PC-9 (cell line): ENCODE data around the gene IRF9. TPM values are rescaled to one million over a fixed set of nuclear protein-coding genes. Genes with fewer than 3 reads are reported as not detected.

Experiments used
- BruUV-seq: library from RNA; stranded (reverse); fragments of 400-500 nt; replicated peaks from 2 replicates; lab custom pipeline; 2021; lab: Mats Ljungman, UMichigan
- CTCF ChIA-PET: fragments of 300-600 bp; sonication (Branson Sonifier 250); formaldehyde crosslinking; loops from one replicate; lab custom pipeline; 2022; ENCODE audit warnings: antibody characterized with exemption; lab: Charles Lee
- POLR2A ChIA-PET: fragments of 300-600 bp; sonication (Branson Sonifier 250); formaldehyde crosslinking; loops from one replicate; lab custom pipeline; 2022; ENCODE audit warnings: antibody characterized with exemption; ENCODE audit not compliant: unreplicated experiment; lab: Charles Lee
- DNase-seq, 2 experiments: peaks; one replicate each; pipeline versions ENCODE4 v3.0.0 to v3.0.0-alpha.2; 2015 to 2022; ENCODE audit warnings: mixed read lengths in 1 of 2
- H2AFZ ChIP-seq: fragments of 200-600 bp; sonication (generic); 2 replicates; pipeline ENCODE4 v1.8.1; 2017; ENCODE audit warnings: antibody characterized with exemption
- H3F3A ChIP-seq: fragments of 200-600 bp; sonication (generic); 2 replicates; pipeline ENCODE4 v1.8.1; 2017; ENCODE audit warnings: antibody characterized with exemption, mild to moderate bottlenecking, low read depth; ENCODE audit not compliant: insufficient read depth
- H3K27ac ChIP-seq: fragments of 200-600 bp; sonication (generic); 2 replicates; pipeline ENCODE4 v1.6.1; 2016; ENCODE audit warnings: mixed run types
- H3K27me3 ChIP-seq: fragments of 200-600 bp; sonication (generic); 2 replicates; pipeline ENCODE4 v1.6.1; 2016; ENCODE audit warnings: low read depth, mixed run types; ENCODE audit not compliant: insufficient read depth
- H3K36me3 ChIP-seq: fragments of 200-600 bp; sonication (generic); 2 replicates; pipeline ENCODE4 v1.6.1; 2016; ENCODE audit warnings: low read depth, mixed run types
- H3K4me1 ChIP-seq: fragments of 200-600 bp; sonication (generic); replicated peaks from 2 replicates; pipeline ENCODE4 v1.6.1; 2016; ENCODE audit warnings: mixed run types; ENCODE audit not compliant: insufficient read depth
- H3K4me2 ChIP-seq: fragments of 200-600 bp; sonication (generic); 2 replicates; pipeline ENCODE4 v1.6.1; 2017; ENCODE audit warnings: mixed run types
- H3K4me3 ChIP-seq: fragments of 200-600 bp; sonication (generic); 2 replicates; pipeline ENCODE4 v1.6.1; 2016; ENCODE audit warnings: mixed run types
- H3K79me2 ChIP-seq: fragments of 200-600 bp; sonication (generic); 2 replicates; pipeline ENCODE4 v1.6.1; 2017; ENCODE audit warnings: low read depth, mixed run types
- H3K9me2 ChIP-seq: fragments of 200-600 bp; sonication (generic); 2 replicates; pipeline ENCODE4 v1.8.1; 2017; ENCODE audit warnings: mild to moderate bottlenecking; ENCODE audit not compliant: insufficient read depth
- H3K9me3 ChIP-seq: fragments of 200-600 bp; sonication (generic); 2 replicates; pipeline ENCODE4 v1.8.1; 2016; ENCODE audit warnings: low read depth; ENCODE audit not compliant: insufficient read depth
- H4K20me1 ChIP-seq: fragments of 200-600 bp; sonication (generic); 2 replicates; pipeline ENCODE4 v1.8.1; 2017; ENCODE audit not compliant: insufficient read depth
- EZH2 ChIP-seq: fragments of 200-600 bp; sonication (generic); IDR thresholded peaks from 2 replicates; pipeline ENCODE4 v1.8.0; 2017; ENCODE audit warnings: antibody characterized with exemption, low read depth
- intact Hi-C: fragments of 100-400 bp; cut with micrococcal nuclease; formaldehyde crosslinking; loops from one replicate; pipeline ENCODE4 v1.10.0; 2022; ENCODE audit not compliant: unreplicated experiment
- total RNA-seq: library from RNA; stranded (reverse); gene quantifications from 2 replicates; pipeline ENCODE4 v1.2.3, GENCODE V29; 2021
- TF ChIP-seq, protein P1 (sequence below): fragments of 200-600 bp; sonication (generic); conservative IDR thresholded peaks from 2 replicates; pipeline ENCODE4 v1.6.1; 2017; ENCODE audit warnings: mixed run types, antibody characterized with exemption, mild to moderate bottlenecking, moderate library complexity

The IRF9 gene
- total RNA-seq, 1 experiment from 2014 or later, result 21.4 TPM

DNA sequence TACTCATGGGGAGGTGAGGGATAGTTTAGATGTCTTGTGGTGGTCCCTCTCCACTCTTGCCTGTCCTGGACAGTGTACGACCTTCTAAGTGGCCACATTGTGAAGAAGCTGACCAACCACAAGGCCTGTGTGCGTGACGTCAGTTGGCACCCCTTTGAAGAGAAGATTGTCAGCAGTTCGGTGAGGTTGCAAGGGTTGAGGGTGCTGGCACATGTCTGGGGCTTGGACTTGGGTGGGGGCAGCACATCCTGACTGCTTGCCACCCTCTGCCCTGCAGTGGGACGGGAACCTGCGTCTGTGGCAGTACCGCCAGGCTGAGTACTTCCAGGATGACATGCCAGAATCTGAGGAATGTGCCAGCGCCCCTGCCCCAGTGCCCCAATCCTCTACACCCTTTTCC is 38.2 kb upstream of the IRF9 start:
- no peak overlapping the region for H3K4me3 ChIP-seq
- CTCF ChIA-PET, result no interaction called here
- no peak for DNase-seq

GRCh38 chr14:24123424-24124417 is 37.3 kb upstream of the IRF9 start:
- Histone ChIP-seq H3K79me2 (no peaks in the 10 kb centered on the region), H3K9me2 (no peaks in the 10 kb centered on the region), H3K27ac (no peak overlapping the region), H3K4me2 (no peak overlapping the region), H2AFZ (no peak overlapping the region), H3K4me3 (no peak overlapping the region), H3K4me1 (no peaks in the 10 kb centered on the region), H3K27me3 (no peaks in the 10 kb centered on the region), H3K9me3 (no peaks in the 10 kb centered on the region), H3F3A (no peaks in the 10 kb centered on the region), H4K20me1 (no peaks in the 10 kb centered on the region), H3K36me3 (no peaks in the 10 kb centered on the region)
- TF ChIP-seq EZH2, result no peak
- TF ChIP-seq, protein P1, sequence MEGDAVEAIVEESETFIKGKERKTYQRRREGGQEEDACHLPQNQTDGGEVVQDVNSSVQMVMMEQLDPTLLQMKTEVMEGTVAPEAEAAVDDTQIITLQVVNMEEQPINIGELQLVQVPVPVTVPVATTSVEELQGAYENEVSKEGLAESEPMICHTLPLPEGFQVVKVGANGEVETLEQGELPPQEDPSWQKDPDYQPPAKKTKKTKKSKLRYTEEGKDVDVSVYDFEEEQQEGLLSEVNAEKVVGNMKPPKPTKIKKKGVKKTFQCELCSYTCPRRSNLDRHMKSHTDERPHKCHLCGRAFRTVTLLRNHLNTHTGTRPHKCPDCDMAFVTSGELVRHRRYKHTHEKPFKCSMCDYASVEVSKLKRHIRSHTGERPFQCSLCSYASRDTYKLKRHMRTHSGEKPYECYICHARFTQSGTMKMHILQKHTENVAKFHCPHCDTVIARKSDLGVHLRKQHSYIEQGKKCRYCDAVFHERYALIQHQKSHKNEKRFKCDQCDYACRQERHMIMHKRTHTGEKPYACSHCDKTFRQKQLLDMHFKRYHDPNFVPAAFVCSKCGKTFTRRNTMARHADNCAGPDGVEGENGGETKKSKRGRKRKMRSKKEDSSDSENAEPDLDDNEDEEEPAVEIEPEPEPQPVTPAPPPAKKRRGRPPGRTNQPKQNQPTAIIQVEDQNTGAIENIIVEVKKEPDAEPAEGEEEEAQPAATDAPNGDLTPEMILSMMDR, result no peak
- ChIA-PET CTCF (no interaction called here), POLR2A (no interaction called here)
- intact Hi-C loops, result no loop called here
- BruUV-seq, result no TSS peak
- DNase-seq, result no peak

More for the DNA sequence above, 38.2 kb upstream of the IRF9 start:
- Histone ChIP-seq H3K9me2 (no peaks in the 10 kb centered on the region), H3K4me2 (no peak overlapping the region), H4K20me1 (no peaks in the 10 kb centered on the region), H3K27me3 (no peaks in the 10 kb centered on the region), H3K9me3 (no peaks in the 10 kb centered on the region), H3K4me1 (no peaks in the 10 kb centered on the region), H2AFZ (no peak overlapping the region), H3K36me3 (no peaks in the 10 kb centered on the region), H3K27ac (no peak overlapping the region), H3F3A (no peaks in the 10 kb centered on the region), H3K79me2 (no peaks in the 10 kb centered on the region)
- BruUV-seq, result no TSS peak
- TF ChIP-seq EZH2, result no peak
- TF ChIP-seq, protein P1, result no peak
- POLR2A ChIA-PET, result no interaction called here
- intact Hi-C loops, result no loop called here

DNA sequence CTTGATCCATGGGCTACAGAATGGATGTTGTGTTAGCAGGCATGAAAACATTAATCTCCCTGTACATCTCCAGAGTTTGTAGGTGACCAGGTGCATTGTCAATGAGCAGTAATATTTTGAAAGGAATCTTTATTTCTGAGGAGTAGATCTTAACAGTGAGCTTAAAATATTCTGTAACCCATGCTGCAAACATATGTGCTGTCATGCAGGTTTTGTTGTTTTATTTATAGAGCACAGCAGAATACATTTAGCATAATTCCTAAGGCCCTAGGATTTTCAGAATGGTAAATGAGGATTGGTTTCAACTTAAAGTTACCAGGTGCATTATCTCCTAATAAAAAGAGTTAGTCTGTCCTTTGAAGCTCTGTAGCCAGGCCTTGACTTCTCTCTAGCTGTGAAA is 34.1 kb upstream of the IRF9 start:
- Histone ChIP-seq H3K4me3 (no peak overlapping the region), H3K36me3 (no peaks in the 10 kb centered on the region), H3K4me2 (no peak overlapping the region), H3K27ac (no peak overlapping the region), H4K20me1 (no peaks in the 10 kb centered on the region), H3K4me1 (no peaks in the 10 kb centered on the region), H3K79me2 (no peaks in the 10 kb centered on the region), H3K9me2 (no peaks in the 10 kb centered on the region), H2AFZ (no peak overlapping the region), H3K27me3 (no peaks in the 10 kb centered on the region), H3F3A (no peaks in the 10 kb centered on the region), H3K9me3 (no peaks in the 10 kb centered on the region)
- ChIA-PET CTCF (no interaction called here), POLR2A (interaction anchor here (0.6 kb wide), 1 partner anchor 34 kb away, joined by 5 read pairs; the partner anchor contains the start of gene IRF9)
- no peak for TF ChIP-seq EZH2
- TF ChIP-seq, protein P1, result no peak
- DNase-seq, result no peak
- no TSS peak for BruUV-seq
- intact Hi-C loops, result no loop called here
